PC-3 (cell line): Measurements from ENCODE around the gene VIPR2. TPM values are rescaled to one million over a fixed set of nuclear protein-coding genes. Genes with fewer than 3 reads are reported as not detected.

Experiments used
- ATAC-seq: fragments of 200-7000 bp; cut with Tn5 transposase; 2 replicates; pipeline ENCODE4 v1.9.1; 2020; ENCODE audit warnings: mild to moderate bottlenecking, moderate library complexity
- BruUV-seq: library from RNA; stranded (reverse); fragments of 400-500 nt; replicated peaks from 2 replicates; lab custom pipeline; 2021; lab: Mats Ljungman, UMichigan
- CTCF ChIA-PET: fragments of 300-600 bp; sonication (Branson Sonifier 250); formaldehyde crosslinking; loops from one replicate; lab custom pipeline; 2022; ENCODE audit warnings: antibody characterized with exemption; lab: Charles Lee
- POLR2A ChIA-PET: fragments of 300-600 bp; sonication (Branson Sonifier 250); formaldehyde crosslinking; loops from one replicate; lab custom pipeline; 2022; ENCODE audit warnings: antibody characterized with exemption; ENCODE audit not compliant: unreplicated experiment; lab: Charles Lee
- DNase-seq: peaks from one replicate; pipeline ENCODE4 v3.0.0-alpha.2; 2015
- H2AFZ ChIP-seq: fragments of 300-600 bp; sonication (generic); 2 replicates; pipeline ENCODE4 v1.6.0; 2016; ENCODE audit warnings: antibody characterized with exemption, low read length
- H3F3A ChIP-seq: fragments of 300-600 bp; sonication (generic); one replicate; pipeline ENCODE4 v1.6.0; 2017; ENCODE audit warnings: antibody characterized with exemption, low read length, control low read depth, mild to moderate bottlenecking; ENCODE audit not compliant: unreplicated experiment
- H3K27ac ChIP-seq: fragments of 300-600 bp; sonication (generic); 2 replicates; pipeline ENCODE4 v1.5.1; 2016; ENCODE audit warnings: mild to moderate bottlenecking, low read length
- H3K27me3 ChIP-seq: fragments of 300-600 bp; sonication (generic); 2 replicates; pipeline ENCODE4 v1.6.1; 2016; ENCODE audit warnings: low read length, mixed read lengths
- H3K36me3 ChIP-seq: fragments of 300-600 bp; sonication (generic); 2 replicates; pipeline ENCODE4 v1.6.1; 2016; ENCODE audit warnings: low read depth, mixed run types, low read length, mixed read lengths
- H3K4me1 ChIP-seq: fragments of 300-600 bp; sonication (generic); 2 replicates; pipeline ENCODE4 v1.5.1; 2016; ENCODE audit warnings: low read length; ENCODE audit not compliant: insufficient read depth
- H3K4me2 ChIP-seq: fragments of 300-600 bp; sonication (generic); 2 replicates; pipeline ENCODE4 v1.6.0; 2016; ENCODE audit warnings: low read length
- H3K4me3 ChIP-seq: fragments of 300-600 bp; sonication (generic); 2 replicates; pipeline ENCODE4 v1.5.1; 2016; ENCODE audit warnings: mild to moderate bottlenecking, low read length, mixed read lengths
- H3K79me2 ChIP-seq: fragments of 300-600 bp; sonication (generic); 2 replicates; pipeline ENCODE4 v1.6.1; 2017; ENCODE audit warnings: low read length, mixed read lengths
- H3K9ac ChIP-seq: fragments of 300-600 bp; sonication (generic); 2 replicates; pipeline ENCODE4 v1.6.0; 2016; ENCODE audit warnings: mild to moderate bottlenecking, low read length
- H3K9me2 ChIP-seq: fragments of 300-600 bp; sonication (generic); replicated peaks from 2 replicates; pipeline ENCODE4 v1.6.1; 2016; ENCODE audit warnings: mixed run types, low read length, mixed read lengths
- H3K9me3 ChIP-seq: fragments of 300-600 bp; sonication (generic); 2 replicates; pipeline ENCODE4 v1.6.1; 2016; ENCODE audit warnings: low read length, mixed read lengths
- H4K20me1 ChIP-seq: fragments of 300-600 bp; sonication (generic); 2 replicates; pipeline ENCODE4 v1.6.1; 2016; ENCODE audit warnings: low read length, mixed read lengths
- EZH2 ChIP-seq: fragments of 300-600 bp; sonication (generic); IDR thresholded peaks from one replicate; pipeline ENCODE4 v1.6.1; 2017; ENCODE audit warnings: antibody characterized with exemption, mild to moderate bottlenecking, low read length; ENCODE audit not compliant: unreplicated experiment
- EZH2phosphoT487 ChIP-seq: fragments of 300-600 bp; sonication (generic); IDR thresholded peaks from 2 replicates; pipeline ENCODE4 v1.6.1; 2018; ENCODE audit warnings: mild to moderate bottlenecking, antibody characterized with exemption, low read length, borderline replicate concordance
- intact Hi-C: fragments of 100-400 bp; cut with micrococcal nuclease; formaldehyde crosslinking; loops from 2 replicates; pipeline ENCODE4 v1.9.0; 2023
- total RNA-seq: library from RNA; depleted of rRNA; stranded (reverse); fragments of >200 nt; gene quantifications from 2 replicates; pipeline ENCODE4 v1.2.3, GENCODE V29; 2014
- TF ChIP-seq, protein P1 (sequence below): fragments of 300-600 bp; sonication (generic); conservative IDR thresholded peaks from 2 replicates; pipeline ENCODE4 v1.5.1; 2017; ENCODE audit warnings: antibody characterized with exemption, low read depth, mild to moderate bottlenecking, low read length

VIPR2 gene
- total RNA-seq, 1 experiment from 2014 or later: not detected

DNA sequence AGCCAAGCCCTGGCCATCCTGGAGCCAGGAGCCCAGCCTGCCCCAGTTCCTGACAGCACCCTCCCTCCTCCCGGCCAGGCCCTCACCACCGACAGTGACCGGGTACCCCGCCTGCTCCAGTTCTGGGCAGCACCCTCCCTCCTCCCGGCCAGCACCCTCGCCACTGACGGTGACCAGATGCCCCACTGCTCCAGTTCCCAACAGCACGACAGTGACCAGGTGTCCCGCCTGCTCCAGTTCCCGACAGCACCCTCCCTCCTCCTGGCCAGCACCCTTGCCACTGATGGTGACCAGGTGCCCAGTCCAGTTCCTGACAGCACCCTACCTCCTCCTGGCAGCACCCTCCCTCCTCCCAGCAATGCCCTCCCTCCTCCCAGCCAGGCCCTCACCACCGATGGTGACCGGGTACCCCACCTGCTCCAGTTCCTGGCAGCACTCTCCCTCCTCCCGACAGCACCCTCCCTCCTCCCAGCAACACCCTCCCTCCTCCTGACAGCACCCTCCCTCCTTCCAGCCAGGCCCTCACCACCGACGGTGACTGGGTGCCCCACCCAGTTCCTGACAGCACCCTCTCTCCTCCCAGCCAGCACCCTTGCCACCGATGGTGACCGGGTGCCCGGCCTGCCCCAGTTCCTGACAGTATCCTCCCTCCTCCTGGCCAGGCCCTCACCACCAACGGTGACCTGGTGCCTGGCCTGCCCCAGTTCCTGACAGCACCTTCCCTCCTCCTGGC is 40.3 kb downstream of the VIPR2 start:
- Histone ChIP-seq H3K9me2 (no peaks in the 10 kb centered on the region), H3K27me3 (peaks cover 51% of the 10 kb centered on the region), H3K9ac (no peak overlapping the region), H3K27ac (no peak overlapping the region), H2AFZ (no peak overlapping the region), H3K36me3 (no peaks in the 10 kb centered on the region), H4K20me1 (no peaks in the 10 kb centered on the region), H3K4me1 (no peaks in the 10 kb centered on the region), H3K4me2 (no peak overlapping the region), H3F3A (no peaks in the 10 kb centered on the region), H3K4me3 (no peak overlapping the region), H3K79me2 (no peaks in the 10 kb centered on the region), H3K9me3 (no peaks in the 10 kb centered on the region)
- no peak for ATAC-seq
- no peak for DNase-seq
- TF ChIP-seq EZH2 (no peak), EZH2phosphoT487 (no peak)
- TF ChIP-seq, protein P1, sequence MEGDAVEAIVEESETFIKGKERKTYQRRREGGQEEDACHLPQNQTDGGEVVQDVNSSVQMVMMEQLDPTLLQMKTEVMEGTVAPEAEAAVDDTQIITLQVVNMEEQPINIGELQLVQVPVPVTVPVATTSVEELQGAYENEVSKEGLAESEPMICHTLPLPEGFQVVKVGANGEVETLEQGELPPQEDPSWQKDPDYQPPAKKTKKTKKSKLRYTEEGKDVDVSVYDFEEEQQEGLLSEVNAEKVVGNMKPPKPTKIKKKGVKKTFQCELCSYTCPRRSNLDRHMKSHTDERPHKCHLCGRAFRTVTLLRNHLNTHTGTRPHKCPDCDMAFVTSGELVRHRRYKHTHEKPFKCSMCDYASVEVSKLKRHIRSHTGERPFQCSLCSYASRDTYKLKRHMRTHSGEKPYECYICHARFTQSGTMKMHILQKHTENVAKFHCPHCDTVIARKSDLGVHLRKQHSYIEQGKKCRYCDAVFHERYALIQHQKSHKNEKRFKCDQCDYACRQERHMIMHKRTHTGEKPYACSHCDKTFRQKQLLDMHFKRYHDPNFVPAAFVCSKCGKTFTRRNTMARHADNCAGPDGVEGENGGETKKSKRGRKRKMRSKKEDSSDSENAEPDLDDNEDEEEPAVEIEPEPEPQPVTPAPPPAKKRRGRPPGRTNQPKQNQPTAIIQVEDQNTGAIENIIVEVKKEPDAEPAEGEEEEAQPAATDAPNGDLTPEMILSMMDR: no peak
- BruUV-seq: no TSS peak
- ChIA-PET POLR2A (interaction anchor here (0.5 kb wide), 1 partner anchor 25 kb away, joined by 5 read pairs; no protein-coding TSS in a partner anchor), CTCF (no interaction called here)
- intact Hi-C loops: no loop called here

DNA sequence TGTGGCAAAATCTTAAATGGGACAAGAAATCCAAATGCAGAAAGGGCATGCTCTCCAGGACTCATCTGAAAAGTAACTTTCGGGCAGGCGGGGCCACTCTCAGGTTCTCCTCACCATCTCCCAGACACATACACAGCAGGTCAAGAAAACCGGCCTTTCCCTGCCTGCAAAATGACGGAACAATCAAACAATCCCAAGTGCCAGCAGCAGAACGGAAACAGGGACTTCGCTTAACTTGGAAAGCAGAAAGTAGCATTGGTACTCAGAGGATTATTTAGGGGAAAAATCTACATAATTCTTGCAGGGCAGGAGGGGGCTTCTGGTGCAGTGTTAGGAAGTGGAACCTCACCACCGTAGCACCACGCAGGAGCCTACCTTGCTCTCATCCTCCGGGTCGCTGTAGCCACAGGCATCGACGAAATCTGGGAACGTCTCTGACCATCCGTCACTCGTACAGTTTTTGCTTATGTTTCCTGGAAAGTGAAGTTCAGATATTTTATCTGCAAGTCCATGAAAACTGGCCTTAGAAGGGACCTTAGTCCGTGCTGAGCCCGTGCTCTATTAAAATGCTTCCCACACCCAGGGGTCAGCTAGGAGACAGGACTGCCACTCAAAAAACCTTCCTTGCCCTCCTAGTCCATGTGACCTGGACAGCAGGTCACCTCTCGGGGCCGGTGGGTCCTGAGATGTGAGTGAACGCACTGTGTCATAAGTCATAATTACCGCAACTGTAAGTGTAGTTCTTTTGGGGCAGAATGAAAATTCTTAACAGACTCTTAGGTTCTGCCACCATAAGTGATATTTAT is 41.1 kb downstream of the VIPR2 start:
- ChIA-PET POLR2A (no interaction called here), CTCF (no interaction called here)
- H3K4me2 ChIP-seq: no peak overlapping the region
- H2AFZ ChIP-seq: no peak overlapping the region
- H3K9me3 ChIP-seq: no peaks in the 10 kb centered on the region
- H3K79me2 ChIP-seq: no peaks in the 10 kb centered on the region
- no peaks in the 10 kb centered on the region for H3K4me1 ChIP-seq
- no peaks in the 10 kb centered on the region for H3K9me2 ChIP-seq
- peaks cover 43% of the 10 kb centered on the region for H3K27me3 ChIP-seq
- no peak overlapping the region for H3K4me3 ChIP-seq
- H3K36me3 ChIP-seq: no peaks in the 10 kb centered on the region
- H3F3A ChIP-seq: no peaks in the 10 kb centered on the region
- intact Hi-C loops: no loop called here
- H3K9ac ChIP-seq: no peak overlapping the region
- ATAC-seq: no peak
- H3K27ac ChIP-seq: no peak overlapping the region
- TF ChIP-seq, protein P1: no peak
- TF ChIP-seq EZH2 (no peak), EZH2phosphoT487 (no peak)
- no peaks in the 10 kb centered on the region for H4K20me1 ChIP-seq
- no TSS peak for BruUV-seq
- DNase-seq: no peak
